GM12892 (cell line): Measurements from ENCODE around the gene ZBTB7C.

Experiments used
- POLR2A ChIP-seq: IDR thresholded peaks from 2 replicates; pipeline ENCODE4 v1.6.1; 2011; ENCODE audit warnings: low read depth, low read length, control low read depth
- POLR2AphosphoS5 ChIP-seq: IDR thresholded peaks from 2 replicates; pipeline ENCODE4 v1.6.1; 2011; ENCODE audit warnings: low read depth, low read length, control low read depth
- TAF1 ChIP-seq: IDR thresholded peaks from 2 replicates; pipeline ENCODE4 v1.6.1; 2011; ENCODE audit warnings: low read depth, mild to moderate bottlenecking, control low read depth, low read length, borderline replicate concordance

GRCh38 chr18:48108136-48108535 lies 301.0 kb downstream of the ZBTB7C start:
- TF ChIP-seq POLR2AphosphoS5 (no peak), POLR2A (no peak), TAF1 (no peak)
